HG03460 (cell line): ENCODE measurements around the gene NDUFB1.

ENCODE experiments used
- ATAC-seq: cut with Tn5 transposase; IDR thresholded peaks from one replicate; pipeline ENCODE4 v1.9.1; 2021; ENCODE audit not compliant: unreplicated experiment

The NDUFB1 gene

DNA sequence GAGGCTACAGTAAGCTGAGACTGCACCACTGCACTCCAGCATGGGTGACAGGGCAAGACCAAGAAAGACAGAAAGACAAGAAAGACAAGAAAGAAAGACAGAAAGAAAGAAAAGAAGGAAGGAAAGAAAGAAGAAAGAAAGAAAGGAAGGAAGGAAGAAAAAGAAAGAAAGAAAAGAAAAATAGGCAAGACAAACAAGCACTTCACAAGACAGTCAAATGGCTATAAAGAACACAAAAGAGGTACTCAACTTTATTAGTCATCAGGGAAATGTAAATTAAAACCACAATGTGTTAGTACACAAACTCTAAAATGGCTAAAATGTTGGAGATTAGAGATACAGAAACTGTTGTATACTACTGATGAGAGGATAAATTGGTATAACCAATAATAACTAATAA is 21.7 kb downstream of the NDUFB1 start:
- ATAC-seq = no peak

- no peak for ATAC-seq
Observed at GRCh38 chr14:92093320-92093719, 28.2 kb downstream of the NDUFB1 start.

DNA sequence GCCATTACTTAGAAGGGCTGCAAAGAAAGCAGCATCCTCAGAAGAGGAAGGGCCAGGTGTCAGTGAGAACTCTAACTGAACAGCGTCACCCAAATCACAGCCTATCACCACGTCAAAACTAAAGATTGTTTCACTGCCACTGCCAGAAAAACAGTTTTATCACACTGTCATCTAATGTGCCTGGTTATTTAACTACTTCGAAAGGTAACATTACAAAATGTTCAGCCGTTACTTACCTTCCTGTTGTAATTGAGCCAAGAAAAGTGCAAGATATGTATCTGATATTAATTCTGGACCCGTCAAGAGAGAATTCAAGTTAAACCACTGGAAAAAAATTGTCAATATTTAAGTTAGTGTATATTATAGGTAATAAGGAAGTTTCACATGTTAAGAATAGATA is 33.0 kb downstream of the NDUFB1 start:
- ATAC-seq = no peak

DNA sequence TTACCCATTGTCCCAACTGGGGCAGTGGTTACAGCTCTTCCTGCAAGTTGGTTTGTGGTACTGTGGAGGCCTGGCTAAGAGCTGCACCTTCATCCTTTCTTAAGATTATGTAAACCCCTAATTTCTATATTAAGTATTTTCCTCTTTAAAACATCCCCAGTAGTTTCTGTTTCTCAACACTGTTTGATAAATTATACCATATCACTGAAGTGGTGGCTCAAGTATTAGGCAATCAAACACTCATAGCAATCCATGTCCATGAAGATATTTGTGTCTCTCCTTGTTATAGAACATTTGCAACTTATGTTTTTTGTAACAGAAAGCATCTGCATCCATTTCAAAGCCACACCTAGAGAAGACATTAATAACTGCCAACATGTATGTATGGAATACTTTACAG is 47.0 kb downstream of the NDUFB1 start:
- ATAC-seq = no peak
